ENCODE results near the gene GUCA1A. TPM values are rescaled to one million over a fixed set of nuclear protein-coding genes. Genes with fewer than 3 reads are reported as not detected.

The GUCA1A gene
- total and polyA plus RNA-seq, 2 of the 4 experiments (the other 2 are of a cell fraction), result 0.18 to 0.32 TPM

DNA sequence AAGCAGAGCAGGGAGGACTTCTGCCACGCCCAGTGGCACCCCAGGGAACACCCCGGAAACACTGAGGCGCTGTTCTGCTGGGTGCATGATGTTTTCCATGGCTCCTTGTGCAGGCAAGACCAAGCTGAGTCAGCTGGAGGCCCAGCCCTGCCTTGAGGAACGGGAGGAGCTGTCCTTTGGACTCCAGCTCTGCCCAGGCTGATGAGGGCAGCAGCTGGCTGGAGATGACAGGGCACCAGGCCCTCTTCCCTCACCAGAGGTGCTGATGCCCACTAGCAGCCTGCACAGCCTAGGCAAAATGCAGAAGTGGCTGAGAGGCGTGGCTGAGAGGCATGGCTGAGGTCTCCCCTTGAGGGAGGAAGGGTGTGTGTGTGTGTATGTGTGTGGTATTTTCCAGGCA lies 33.1 kb upstream of the GUCA1A start:
- Histone ChIP-seq H3K4me3 (ENCODE audit: insufficient read depth, low read depth, low read length) (no peak overlapping the region), H3K18ac (ENCODE audit: low read depth, low read length) (no peak overlapping the region), H3K56ac (ENCODE audit: extremely low read depth, insufficient read depth, low read length) (no peak overlapping the region), H3K4me2 (ENCODE audit: low read depth, low read length) (no peak overlapping the region), H3K9me1 (ENCODE audit: insufficient read depth, low read length) (peaks cover 29% of the 10 kb centered on the region), H3K79me1 (ENCODE audit: low read depth in 1 of 2, low read length in 2 of 2) (peaks cover 0 to 64% of the 10 kb centered on the region in 2 experiments; a peak in 2 of 4 replicates), H3K36me3 (ENCODE audit: control insufficient read depth, insufficient read depth, low read length) (no peaks in the 10 kb centered on the region), H4K8ac (ENCODE audit: low read depth in 2 of 2, low read length in 2 of 2) (peak overlapping the region in 1 of 2 experiments; percentile 9; a peak in 1 of 4 replicates), H2BK120ac (ENCODE audit: low read depth, low read length) (peak overlapping the region; percentile 30; the same call in 1 of the 2 replicates), H4K5ac (ENCODE audit: low read depth, low read length) (no peak overlapping the region), H3K9me3 (ENCODE audit: control insufficient read depth, insufficient read depth, low read length) (no peaks in the 10 kb centered on the region), H2BK5ac (ENCODE audit: low read depth, low read length, poor library complexity, severe bottlenecking) (peak overlapping the region; percentile 2), H2AK5ac (ENCODE audit: low read depth, low read length) (peak overlapping the region; percentile 56; the same call in 1 of the 2 replicates), H3K14ac (replicated peaks; ENCODE audit: low read depth, low read length) (0 out of 2 replicates have a peak overlapping the region, but pooled peaks have one; percentile 20), H3K27me3 (ENCODE audit: control insufficient read depth, insufficient read depth, low read length) (no peaks in the 10 kb centered on the region), H3K4me1 (ENCODE audit: control insufficient read depth, insufficient read depth, low read length) (peaks cover 24% of the 10 kb centered on the region), H4K91ac (ENCODE audit: insufficient read depth, low read depth, low read length) (peak overlapping the region; percentile 17; the same call in 1 of the 2 replicates), H3K4ac (ENCODE audit: low read depth, low read length) (peak overlapping the region; percentile 71), H2BK15ac (ENCODE audit: low read depth, low read length) (0 out of 3 replicates have a peak overlapping the region, but pooled peaks have one; percentile 39), H4K20me1 (ENCODE audit: insufficient read depth, low read length) (no peaks in the 10 kb centered on the region), H3K27ac (ENCODE audit: insufficient read depth, low read length) (no peak overlapping the region), H2AFZ (replicated peaks; ENCODE audit: low read length, poor library complexity) (peak overlapping the region; percentile 53), H2AK9ac (replicated peaks; ENCODE audit: low read depth, low read length, poor library complexity) (peak overlapping the region; percentile 67), H2BK20ac (ENCODE audit: low read depth, low read length) (peak overlapping the region; percentile 26; the same call in 1 of the 2 replicates), H3K9ac (ENCODE audit: low read depth, low read length) (no peak overlapping the region), H3K23ac (ENCODE audit: low read depth, low read length) (peak overlapping the region; percentile 74)
- POLR2A ChIA-PET (ENCODE audit: unreplicated experiment), result interaction anchor here (0.6 kb wide), 1 partner anchor 27 kb away, joined by 6 read pairs; no protein-coding TSS in a partner anchor
- DNase-seq (no peak), ATAC-seq (ENCODE audit: low read depth) (no peak)
- BruUV-seq (replicated peaks), result no TSS peak
- 77% methylated on average over 3 of the region's 5 CpGs; no CpG with 5 or more reads in 1 of the 2 experiments for WGBS, 2 experiments (ENCODE audit: extremely low coverage in 2 of 2, insufficient read length in 1 of 2)
- in situ Hi-C loops (cut with MboI; ENCODE audit: low sequenced_read_pairs) (no loop called here), intact Hi-C loops (cut with micrococcal nuclease) (no loop called here), dilution Hi-C loops (cut with HindIII; ENCODE audit: low sequenced_read_pairs, unreplicated experiment) (no loop called here)
- CTCF ChIA-PET, result interaction anchor here (1.1 kb wide), 1 partner anchor 16 kb away, joined by 3 read pairs; no protein-coding TSS in a partner anchor
- TF ChIP-seq MAZ (IDR thresholded peaks at IDR 0.05; ENCODE audit: borderline replicate concordance, low read depth, low read length) (no peak), CHD1 (IDR thresholded peaks at IDR 0.05; ENCODE audit: low read depth, low read length) (no peak), MXI1 (IDR thresholded peaks at IDR 0.05; ENCODE audit: borderline replicate concordance, low read depth, low read length) (no peak), CTCF (conservative IDR thresholded peaks at IDR 0.05; ENCODE audit: low read depth, low read length) (no peak), CEBPB (IDR thresholded peaks at IDR 0.05; ENCODE audit: low read depth, low read length) (no peak), FOS (IDR thresholded peaks at IDR 0.05; ENCODE audit: low read depth, low read length) (no peak), RCOR1 (IDR thresholded peaks at IDR 0.05; ENCODE audit: insufficient replicate concordance, low read length) (no peak), MAFK (IDR thresholded peaks at IDR 0.05; ENCODE audit: low read depth, low read length) (no peak), NFE2L2 (IDR thresholded peaks at IDR 0.05; ENCODE audit: low read depth, low read length) (no peak)

All from IMR-90 (cell line).